GM18508 (cell line): ENCODE measurements around the gene STRIP2.
"Not testable (repeated sequence)": the region's sequence is repeated elsewhere in the genome, so short reads cannot be mapped to it uniquely, and the experiment has no call there.

ENCODE experiments used
- ATAC-seq: cut with Tn5 transposase; IDR thresholded peaks from one replicate; pipeline ENCODE4 v1.9.1; 2021; ENCODE audit warnings: moderate number of reproducible peaks; ENCODE audit not compliant: insufficient read depth, unreplicated experiment

STRIP2 gene

DNA sequence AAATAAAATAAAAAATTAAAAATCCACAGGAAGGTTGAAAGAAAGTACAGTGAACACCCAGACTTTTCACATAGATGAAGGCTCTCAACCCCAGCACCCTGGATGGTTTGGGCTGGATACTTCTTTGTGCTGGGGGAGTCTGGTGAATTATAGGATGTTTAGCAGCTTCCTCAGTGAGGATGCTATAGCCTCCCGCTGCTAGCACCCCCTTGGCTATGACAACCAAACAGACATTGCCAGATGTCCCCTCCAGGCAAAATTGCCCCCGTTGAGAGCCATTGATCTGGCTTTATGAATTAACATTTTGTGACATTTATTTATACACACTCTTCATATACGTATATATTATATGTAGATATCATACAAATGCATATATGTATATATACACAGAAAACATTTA lies 89.7 kb downstream of the STRIP2 start:
- no peak for ATAC-seq

DNA sequence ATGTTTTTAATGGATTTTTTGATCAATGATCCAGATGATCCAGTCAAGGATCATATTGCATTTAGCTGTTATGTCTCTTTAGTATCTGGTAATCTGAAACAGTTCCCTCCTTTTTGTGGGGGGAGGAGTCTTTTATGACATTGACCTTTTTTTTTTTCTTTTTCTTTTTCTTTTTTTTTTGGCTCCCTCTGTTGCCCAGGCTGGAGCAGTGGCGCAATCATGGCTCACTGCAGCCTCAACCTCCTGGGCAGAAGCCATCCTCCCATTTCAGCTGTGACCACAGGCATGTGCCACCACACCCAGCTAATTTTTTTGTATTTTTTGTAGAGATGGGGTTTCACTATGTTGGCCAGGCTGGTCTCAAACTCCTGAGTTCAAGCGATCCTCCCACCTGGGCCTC lies 90.2 kb downstream of the STRIP2 start:
- not testable (repeated sequence) for ATAC-seq

DNA sequence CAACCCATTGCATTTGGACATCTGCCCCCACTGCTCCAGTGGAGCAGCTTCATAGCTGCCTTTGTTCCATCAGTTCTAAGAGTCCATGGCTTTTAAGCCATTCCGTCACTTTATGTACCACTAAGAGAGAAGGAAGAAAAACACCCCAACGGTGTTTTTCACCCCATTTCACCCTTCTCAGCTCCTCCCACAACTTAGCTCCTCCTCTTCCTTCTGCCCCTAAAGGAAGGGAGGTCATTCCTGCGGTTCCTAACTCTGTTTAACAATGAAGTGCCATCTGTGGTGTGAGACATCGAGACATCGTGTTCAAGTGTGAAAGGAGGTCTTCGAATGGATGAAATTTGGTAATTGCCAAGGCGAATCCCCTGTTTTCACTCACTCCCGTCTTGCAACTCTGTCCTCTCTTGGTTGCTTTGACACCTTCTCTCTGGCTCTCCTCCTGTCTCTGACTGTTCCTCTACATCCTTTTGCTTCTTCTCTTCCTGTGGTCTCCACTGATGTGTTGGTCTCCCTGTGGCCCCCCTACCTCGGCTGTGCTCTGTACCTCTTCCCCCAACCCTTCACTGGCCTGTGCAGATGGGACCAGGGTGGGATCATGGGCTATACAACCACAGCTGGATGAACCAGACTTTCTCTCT lies 91.1 kb downstream of the STRIP2 start:
- ATAC-seq: no peak

DNA sequence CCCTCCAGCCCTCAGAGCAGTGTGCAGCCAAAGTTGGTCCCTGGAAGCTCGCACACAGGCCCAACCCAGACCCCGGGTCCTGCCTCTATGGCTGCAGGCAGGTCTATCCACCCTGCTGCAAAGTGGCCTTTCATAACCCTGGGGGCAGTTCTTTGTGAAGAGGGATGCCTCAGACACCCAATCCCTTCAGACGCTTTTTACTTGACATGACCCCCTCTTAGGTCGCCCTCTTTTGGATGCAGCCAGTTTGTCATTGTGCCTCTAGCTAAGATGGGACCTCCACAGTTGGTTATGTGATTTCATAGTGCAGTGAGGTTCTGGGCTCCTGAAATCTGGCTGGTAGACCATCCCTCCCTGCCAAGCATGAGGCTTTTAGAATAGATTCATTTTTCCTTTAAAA lies 95.4 kb downstream of the STRIP2 start:
- no peak for ATAC-seq

DNA sequence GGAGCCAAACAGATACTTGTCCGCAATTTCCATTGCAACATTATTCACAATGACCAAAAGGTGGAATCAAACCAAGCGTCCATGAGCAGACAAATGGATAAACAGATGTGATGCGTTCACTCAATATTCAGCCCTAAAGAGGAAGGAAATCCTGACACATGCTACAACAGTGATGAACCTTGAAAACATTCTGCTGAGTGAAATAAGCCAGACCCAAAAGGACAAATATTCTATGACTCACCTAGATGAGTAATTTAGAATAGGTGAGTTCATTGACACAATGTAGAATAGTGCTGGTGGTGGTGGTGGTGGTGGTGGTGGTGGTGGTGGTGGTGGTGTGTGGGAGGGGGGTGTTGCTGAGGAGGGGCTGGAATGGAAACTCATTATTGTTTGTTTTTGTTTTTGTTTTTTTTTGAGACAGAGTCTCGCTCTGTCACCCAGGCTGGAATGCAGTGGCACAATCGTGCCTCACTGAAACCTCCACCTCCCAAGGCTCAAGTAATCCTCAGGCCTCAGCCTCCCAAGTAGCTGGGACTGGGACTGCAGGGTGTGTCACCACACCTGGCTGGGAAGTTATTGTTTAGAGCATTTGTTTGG lies 96.7 kb downstream of the STRIP2 start:
- ATAC-seq: no peak

DNA sequence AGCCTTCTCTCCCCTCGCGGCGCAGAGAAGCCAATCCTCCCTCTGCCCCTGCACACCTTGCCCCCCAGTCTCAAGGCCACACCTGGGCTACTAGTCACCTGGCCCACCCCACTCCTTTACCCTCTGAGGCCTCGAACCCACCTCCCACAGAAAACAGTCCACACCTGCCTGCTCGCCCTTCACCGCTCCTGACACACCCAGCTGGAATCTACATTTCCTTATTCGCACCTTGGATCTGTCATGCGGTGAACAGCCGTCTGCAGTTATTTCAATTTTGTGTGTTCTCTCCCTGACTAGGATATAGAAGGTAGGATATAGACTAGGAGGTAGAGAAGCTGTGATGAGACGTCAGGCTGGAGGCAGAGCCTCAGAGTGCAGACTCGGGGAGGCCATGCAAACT lies 97.5 kb downstream of the STRIP2 start:
- no peak for ATAC-seq

DNA sequence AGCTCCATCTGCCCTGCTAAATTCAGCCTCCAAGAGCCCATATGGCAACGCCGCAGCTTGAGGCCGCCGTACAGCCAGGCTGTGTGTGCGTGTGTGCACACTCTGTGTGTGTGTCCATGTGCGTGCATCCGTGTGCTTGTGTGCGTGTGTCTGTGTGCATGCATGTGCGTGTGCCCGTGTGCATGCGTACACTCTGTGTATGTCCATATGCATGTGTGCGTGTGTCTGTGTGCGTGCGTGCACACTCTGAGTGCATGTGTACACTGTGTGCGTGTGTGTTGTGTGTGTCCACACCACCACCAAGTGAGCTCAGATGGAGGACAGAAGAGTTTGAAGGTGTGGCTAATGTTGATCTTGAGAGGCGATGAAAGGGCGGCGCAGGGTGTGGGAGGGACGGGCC lies 98.1 kb downstream of the STRIP2 start:
- no peak for ATAC-seq

DNA sequence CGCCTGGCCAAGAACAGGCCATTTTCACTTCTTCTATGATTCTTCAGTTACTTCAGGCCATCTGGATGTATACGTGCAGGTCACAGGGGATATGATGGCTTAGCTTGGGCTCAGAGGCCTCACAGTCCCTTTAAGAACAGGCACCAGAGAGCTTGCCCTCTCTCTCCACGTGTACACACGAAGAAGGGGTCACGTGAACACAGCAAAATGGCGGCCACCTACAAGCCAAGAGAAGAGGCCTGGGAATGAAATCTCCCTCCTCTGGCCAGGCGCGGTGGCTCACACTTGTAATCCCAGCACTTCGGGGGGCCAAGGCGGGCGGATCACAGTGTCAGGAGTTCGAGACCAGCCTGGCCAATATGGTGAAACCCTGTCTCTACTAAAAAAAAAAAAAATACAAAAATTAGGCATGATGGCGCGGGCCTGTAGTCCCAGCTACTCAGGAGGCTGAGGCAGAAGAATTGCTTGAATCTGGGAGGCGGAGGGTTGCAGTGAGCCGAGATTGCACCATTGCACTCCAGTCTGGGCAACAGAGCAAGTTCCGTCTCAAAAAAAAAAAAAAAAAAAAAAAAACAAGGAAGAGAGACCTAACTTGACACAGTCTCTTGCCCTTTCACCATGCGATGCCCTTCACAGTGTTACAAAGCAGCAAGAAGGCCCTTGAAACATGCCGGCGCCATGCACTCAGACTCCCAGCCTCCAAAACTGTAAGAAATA lies 100.5 kb downstream of the STRIP2 start:
- ATAC-seq: not testable (repeated sequence)

DNA sequence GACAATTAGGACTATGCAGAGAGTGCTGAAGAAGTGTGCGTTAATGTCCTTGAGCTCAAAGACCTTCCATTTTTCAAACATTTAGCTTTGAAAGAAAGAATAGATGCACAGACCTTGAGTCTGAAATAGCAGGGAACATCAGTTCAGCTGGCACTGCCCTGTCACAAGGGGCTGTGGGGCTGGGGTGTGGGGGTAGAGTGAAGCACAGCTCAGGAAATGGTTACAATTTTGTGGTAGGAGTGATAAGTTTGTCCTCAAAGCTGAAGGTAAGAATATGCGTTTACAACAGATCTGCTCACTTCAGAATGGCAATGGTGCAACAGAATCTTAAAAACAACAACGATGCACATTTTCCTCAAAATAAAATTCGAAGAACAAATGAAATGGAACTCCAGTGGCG lies 101.7 kb downstream of the STRIP2 start:
- no peak for ATAC-seq

DNA sequence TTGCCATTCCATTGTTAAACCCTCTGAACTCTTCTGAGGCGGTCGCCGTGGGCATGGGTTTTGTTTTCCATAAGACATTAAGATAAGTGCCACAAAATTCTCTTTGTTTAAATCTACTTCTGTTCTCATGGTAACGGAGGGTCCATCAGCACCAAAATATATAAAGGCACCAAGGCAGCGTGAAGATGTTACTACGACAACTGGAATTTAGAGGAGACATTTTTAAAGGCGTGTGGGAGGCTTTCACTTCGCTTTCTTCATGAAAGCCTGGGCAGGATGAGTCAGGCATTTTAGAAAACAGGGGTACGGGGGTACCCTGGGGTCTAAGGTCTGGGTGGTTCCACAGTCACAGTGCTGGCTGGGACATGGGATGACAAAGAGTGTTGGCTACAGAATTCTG lies 102.1 kb downstream of the STRIP2 start:
- ATAC-seq: no peak
